ENCODE results near the gene ASAP2. TPM values are rescaled to one million over a fixed set of nuclear protein-coding genes. Genes with fewer than 3 reads are reported as not detected.
A peak's percentile ranks its signal among the peaks of the same experiment; 100 is the strongest.

ASAP2 gene
- total RNA-seq, 2 donors from 2014 or later: 28.1 to 31.3 TPM

DNA sequence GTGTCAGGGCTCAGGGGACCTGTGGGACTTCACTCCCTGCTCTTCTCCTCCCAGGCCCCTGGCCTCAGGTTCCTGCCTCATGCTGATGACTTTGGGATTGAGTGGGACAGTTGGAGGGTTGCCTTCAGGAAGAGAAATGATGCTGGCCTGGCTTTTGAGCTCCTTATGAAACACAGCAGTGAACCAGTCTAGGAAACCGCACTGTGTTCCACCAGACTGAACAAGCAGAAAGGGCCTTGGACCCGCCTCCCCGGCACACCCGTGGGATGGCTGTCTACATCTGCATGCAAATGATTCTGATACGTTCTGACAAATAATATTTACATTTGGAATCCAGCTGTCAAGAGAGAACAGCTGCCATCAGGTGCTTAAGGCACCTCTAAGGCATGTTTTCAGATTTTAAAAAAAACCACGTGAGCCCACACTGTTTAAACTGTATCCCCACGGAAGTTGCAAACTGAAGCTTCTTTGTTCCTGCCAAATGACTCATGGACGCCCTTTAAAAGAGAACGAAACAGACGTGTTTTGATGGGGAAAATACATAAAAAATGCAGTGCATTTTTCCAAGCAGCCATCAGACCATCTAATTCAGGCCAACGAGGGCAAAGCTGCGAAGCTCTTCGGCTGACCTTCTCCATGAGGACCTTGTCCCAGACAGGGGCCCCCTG, 27.6 kb upstream of the ASAP2 start:
- intact Hi-C loops (cut with DNase I): no loop called here
- peak; percentile 92 for DNase-seq (ENCODE audit: low spot score)

DNA sequence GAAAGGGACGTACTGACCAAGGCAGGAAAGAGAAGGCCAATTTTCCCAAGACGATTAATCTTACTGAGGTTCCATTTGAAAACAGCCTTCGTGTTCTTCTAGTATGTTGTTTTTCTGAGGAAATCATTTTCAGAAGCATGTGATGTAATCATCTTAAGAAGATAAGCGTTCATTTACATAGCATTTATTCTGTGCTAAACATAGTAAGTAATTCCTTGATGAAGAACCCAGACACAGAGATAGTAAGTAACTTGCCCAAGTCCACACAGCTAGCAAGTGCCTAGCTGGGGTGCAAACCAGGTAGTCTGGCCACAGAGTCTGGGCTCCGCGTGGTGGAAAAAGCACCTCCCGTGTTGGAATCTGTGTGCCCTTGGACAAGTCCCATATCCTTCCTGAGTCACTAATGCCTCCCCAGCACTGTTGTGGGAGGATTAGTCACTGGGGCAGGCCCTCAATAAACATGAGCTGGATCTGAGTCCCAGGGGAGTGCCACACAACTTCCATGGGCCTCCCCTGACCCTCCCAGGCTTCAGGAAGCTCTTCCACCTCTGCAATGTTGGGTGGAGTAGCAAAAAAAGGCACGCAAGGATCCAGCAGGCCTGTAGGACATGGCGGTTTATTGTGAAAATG, 26.9 kb upstream of the ASAP2 start:
- intact Hi-C loops (cut with DNase I): no loop called here
- DNase-seq (ENCODE audit: low spot score): peak; percentile 86

DNA sequence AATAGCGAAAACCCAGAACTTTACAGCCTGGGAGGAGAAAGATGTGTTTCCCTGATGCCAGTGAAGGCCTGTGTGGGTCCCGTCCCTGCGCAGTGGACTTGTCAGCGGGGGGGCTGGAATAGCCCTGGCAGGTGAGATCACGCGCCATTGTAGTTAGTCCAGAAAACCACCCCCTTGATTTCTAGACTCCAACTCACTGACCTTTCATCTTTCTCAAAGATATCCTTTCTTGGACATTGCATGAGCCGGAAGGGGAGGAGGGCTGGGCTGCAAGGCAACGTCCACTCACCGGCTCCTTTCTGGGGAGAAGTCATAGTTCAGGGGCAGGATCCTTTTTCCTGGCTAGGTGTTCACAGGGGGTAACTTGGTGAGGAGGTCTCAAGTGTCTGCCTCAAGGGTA, 22.3 kb upstream of the ASAP2 start:
- intact Hi-C loops (cut with DNase I): no loop called here
- peak; percentile 77 for DNase-seq (ENCODE audit: low spot score)

DNA sequence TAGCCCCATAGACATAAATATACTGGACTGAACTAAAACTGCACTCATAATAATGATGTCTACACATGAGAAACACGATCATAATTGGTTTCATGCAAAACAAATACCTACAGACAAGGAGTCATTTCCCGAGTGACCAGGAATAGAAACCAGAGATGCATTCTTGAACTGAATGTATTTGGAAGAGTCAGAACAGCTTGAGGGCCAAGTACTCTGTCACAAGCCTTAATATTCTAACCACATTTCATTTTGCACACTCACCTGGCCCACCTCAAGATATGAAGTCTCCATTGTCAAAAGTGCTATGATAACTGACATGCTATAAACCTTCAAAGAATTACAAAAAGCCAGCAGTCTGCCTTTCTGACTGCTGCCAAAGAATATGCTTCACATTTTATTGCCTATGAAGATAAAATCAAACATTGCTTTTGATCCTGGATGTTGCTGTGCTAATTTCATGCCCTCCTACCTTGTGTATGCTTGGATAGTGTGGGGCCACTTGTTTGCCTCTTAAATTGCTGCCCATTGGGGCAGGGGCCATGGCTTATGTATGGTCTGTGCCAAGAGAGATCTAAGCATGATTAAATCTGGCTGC, 18.9 kb upstream of the ASAP2 start:
- peak; percentile 13 for DNase-seq (ENCODE audit: low spot score)
- intact Hi-C loops (cut with DNase I): no loop called here

DNA sequence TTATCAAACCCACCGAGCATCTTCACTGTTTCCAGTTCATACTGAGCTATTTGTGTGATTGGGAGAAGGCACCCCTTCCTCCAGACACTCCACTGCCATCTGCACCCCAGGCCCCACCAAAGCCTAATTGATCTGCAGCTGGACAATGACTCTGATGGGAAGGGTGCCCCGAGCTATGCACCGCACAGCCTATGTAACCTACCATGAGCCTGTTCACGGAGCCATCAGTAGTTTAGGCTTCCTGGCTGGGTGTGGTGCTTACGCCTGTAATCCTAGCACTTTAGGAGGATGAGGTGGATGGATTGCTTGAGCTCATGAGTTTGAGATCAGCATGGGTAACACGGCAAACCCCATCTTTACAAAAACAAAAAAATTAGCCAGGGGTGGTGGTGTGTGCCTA, 17.8 kb upstream of the ASAP2 start:
- intact Hi-C loops (cut with DNase I): no loop called here
- DNase-seq (ENCODE audit: low spot score): peak; percentile 31

DNA sequence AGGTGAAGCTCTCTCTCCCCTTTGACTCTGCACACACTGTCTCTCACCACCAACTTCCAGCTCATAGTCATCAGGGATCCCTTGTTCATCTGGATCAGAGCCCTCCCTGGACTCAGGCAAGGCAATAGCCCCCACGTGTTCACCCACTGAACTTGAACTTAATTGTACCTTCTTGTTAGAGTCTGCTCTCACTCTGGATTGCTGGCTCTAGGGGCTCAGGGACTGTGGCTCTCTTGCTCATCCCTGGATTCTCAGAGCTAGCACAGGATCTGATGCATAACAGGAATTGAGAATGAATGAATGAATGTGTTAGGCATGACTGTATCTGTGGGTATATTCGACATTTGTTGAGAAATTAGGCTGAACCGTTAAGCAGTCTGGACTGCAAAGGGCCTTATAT, 16.7 kb upstream of the ASAP2 start:
- intact Hi-C loops (cut with DNase I): no loop called here
- DNase-seq (ENCODE audit: low spot score): peak; percentile 52

DNA sequence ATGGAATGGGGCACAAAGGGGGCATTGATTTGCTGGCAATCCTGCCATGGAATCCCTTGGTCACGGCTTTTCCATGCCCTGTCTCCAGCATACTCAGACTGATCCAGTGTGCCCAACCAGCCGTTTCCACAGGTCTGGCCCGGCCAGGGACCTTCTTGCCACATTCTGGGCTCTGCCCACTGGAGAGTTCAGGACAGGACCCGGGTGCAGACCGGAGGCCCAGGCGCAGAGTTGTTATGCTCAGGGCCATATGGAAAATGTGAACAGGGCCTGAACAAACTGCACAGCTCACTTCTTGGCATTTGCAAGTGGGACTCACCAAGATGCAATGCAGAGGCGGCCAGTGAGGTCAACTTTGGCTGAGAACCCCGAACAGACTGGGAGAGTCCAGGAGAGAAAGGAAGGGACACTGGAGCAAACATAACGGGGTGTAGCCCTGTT, 15.6 kb upstream of the ASAP2 start:
- intact Hi-C loops (cut with DNase I): no loop called here

DNA sequence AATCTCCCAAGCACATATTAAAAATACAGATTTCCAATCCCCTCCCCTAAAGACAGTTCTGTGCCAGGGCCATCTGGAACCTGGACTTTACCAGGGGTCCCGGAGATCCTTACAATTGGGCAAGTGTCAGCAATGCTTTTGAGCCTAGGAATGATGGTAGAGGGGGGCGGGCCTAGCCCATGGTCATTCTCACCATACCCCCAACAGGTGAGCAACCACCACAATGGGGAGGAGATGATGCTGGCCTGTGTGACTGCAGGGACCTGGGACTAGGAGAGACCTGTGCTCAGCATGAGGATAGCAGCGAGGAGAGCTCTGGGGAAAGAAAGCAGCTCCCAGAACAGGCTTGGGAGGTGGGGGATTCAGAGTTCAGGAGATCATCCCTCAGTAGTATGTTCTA, 13.9 kb upstream of the ASAP2 start:
- intact Hi-C loops (cut with DNase I): no loop called here
- DNase-seq (ENCODE audit: low spot score): peak; percentile 52

More for the DNA sequence above, 15.6 kb upstream of the ASAP2 start:
- DNase-seq (ENCODE audit: low spot score): peak; percentile 95

DNA sequence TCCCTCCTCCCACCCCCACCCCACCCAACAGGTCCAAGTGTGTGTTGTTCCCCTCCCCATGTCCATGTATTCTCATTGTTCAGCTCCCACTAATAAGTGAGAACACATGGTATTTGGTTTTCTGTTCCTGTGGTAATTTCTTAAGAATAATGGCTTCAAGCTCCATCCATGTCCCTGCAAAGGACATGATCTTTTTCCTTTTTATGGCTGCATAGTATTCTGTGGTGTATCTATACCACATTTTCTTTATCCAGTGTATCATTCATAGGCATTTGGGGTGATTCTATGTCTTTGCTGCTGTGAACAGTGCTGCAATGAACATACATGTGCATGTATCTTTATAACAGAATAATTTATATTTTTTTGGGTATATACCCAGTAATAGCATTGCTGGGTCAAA, 12.3 kb upstream of the ASAP2 start:
- no peak for DNase-seq (ENCODE audit: low spot score)
- intact Hi-C loops (cut with DNase I): no loop called here

DNA sequence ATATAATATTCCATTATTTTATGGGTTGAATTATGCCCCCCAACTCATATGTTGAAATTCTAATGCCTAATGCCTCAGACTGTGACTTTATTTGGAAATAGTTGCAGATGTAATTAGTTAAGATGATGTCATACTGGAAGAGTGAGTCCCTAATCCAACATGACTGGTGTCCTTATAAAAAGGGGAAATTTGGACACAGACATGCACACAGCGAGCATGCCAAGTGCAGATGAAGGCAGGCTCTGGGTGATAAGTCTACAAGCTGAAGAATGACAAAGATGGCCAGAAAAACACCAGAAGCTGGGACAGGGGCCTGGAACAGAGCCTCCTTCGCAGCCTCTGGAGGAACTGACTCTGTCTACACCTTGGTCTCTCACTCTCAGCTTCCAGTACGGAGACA, 10.0 kb upstream of the ASAP2 start:
- peak; percentile 72 for DNase-seq (ENCODE audit: low spot score)
- intact Hi-C loops (cut with DNase I): no loop called here

DNA sequence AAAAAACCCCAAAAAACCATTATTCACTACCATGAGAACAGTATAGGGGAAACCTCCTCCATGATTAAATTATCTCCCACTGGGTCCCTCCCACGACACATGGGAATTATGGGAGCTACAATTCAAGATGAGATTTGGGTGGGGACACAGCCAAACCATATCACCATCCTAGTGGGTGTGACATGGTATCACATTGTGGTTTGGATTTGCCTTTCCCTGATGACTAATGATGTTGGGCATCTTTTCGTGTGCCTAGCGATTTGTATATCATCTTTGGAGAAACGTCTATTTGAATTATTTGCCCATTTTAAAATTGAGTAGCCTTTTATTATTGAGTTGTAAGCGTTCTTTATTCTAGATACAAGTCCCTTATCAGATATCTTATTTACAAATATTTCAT, 8.7 kb upstream of the ASAP2 start:
- intact Hi-C loops (cut with DNase I): no loop called here
- DNase-seq (ENCODE audit: low spot score): no peak

DNA sequence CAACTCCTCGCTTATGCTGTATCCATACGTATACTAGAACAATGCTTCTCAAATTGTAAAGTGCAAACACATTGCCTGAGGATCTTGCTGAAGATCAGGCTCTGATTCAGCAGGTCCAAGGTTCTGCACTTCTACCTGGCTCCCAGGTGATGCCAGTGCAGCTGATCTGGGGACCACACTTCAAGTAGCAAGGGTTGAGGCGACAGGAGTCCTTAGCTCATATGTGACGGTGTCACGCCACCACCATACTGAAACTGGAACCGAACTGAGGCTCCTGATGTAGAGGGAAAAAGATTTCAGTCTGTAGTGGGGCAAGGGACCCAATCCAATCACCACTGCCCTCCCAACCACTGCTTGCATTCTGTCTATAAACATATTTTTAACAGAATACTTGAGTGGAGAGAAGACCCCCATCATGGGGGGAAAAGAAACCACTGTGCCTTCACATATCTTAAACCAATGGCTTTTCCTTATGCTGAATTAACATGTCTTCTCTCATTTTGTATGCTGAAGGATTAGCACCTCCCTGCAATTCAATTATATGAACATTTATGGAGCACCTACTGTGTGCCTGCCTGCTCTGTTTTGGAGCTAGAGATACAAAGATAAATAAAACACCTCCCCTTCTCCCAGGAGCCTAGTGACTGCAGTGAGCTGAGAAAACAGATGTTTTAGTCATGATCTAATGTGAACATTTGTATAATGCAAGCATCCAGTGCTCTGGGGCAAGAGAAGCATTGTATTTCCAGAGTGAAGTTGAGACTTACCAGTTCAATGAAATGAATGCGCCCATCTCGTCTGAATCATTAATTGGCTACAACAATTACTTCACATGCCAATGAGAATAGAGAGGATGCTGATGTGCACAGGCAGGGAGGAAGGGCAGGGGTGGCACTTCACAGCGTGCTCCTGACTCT, 6.6 kb upstream of the ASAP2 start:
- intact Hi-C loops (cut with DNase I): loop anchor here (10.0 kb wide), 2 partner anchors 55 to 115 kb away; no protein-coding TSS in a partner anchor
- no peak for DNase-seq (ENCODE audit: low spot score)

DNA sequence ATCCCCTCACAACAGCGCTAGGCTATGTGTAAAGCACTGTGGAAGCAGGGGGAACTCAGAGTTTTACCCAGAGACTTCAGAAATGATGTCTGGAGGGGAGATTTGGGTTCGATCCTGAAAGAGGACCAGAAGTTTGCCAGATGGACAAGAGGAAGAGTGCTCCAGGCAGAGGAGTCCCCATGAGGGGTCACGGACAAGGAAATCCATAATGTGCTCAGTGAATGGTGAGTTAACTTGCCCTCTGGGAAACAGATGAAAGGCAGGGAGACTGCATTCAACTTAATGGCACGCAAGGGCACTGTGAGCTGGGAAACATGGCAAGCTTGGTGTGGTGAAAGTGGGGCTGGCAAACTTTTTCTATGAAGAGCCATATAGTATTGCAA, 6.0 kb upstream of the ASAP2 start:
- DNase-seq (ENCODE audit: low spot score): peak; percentile 12
- intact Hi-C loops (cut with DNase I): loop anchor here (10.0 kb wide), 2 partner anchors 56 to 114 kb away; no protein-coding TSS in a partner anchor

DNA sequence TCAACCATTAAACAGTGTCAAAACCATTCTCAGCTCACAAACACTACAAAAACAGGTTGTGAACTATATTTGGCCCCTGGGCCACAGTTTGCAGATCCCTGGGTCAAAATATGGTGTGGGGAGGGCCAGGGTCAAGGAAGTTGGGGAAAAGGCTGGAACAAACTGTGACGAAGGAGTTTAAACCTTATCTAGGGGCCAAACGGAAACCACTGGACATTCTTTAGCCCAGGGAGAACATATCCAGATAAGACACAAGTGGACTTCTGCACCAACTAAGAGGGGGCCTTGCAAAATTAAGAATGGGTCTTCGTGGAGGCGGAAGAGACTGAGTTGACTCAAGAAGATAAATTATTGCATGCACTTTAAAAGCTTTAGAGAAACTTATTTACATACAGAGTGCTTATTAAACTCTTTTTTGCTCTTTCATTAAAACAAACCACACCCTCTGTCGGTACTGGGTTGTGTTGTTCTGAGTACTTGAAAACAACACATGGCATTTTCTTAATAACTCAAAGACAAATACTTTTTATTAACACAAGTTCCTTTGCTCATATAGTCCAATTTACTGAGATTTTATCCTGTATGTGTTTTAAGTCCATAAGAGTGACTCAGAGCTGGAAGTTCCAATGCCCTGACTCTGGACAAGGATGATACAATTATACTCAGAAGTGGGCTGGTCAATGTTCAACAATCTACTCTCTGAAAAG, 5.3 kb upstream of the ASAP2 start:
- intact Hi-C loops (cut with DNase I): loop anchor here (10.0 kb wide), 2 partner anchors 57 to 113 kb away; no protein-coding TSS in a partner anchor

DNA sequence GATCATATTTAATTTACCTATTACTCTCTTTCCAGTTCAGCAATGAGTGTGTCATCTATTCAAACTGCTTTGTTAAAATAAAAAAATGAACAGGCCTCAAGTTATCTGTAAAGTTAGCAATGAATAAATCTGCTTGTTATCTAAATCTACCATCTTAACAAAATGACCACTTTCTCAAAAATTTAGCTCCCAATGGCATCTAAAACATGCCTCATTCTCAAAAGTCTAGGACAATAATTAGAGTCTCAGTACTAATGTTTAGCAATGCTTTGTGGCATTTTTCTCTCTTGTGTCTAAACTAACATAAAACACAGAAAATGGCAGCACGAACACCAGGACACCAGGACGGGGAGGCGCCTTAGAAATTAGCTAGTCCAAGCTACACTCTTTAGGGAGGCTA, 3.6 kb upstream of the ASAP2 start:
- DNase-seq (ENCODE audit: low spot score): no peak
- intact Hi-C loops (cut with DNase I): loop anchor here (10.0 kb wide), 2 partner anchors 58 to 112 kb away; no protein-coding TSS in a partner anchor

More for the DNA sequence above, 5.3 kb upstream of the ASAP2 start:
- DNase-seq (ENCODE audit: low spot score): no peak

DNA sequence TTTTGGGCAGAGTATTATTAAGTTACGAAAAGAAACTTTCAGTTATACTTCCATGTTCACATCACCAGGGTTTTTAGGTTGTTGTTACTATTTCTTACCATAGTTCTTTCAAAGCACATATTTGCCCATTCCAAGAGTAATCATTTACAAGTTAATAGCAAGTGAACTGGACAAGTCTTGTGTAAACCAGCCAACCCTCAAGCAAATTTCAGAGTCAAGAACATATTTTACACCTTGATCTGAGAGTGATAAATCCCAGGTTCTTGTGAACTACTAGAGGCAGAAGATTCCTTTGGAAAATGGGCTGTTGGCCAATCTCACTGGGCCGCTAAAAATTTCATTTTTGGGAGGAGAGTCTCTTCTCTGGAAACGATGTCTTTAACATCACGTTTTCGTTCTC, 2.7 kb upstream of the ASAP2 start:
- intact Hi-C loops (cut with DNase I): loop anchor here (10.0 kb wide), 2 partner anchors 59 to 111 kb away; no protein-coding TSS in a partner anchor
- no peak for DNase-seq (ENCODE audit: low spot score)

DNA sequence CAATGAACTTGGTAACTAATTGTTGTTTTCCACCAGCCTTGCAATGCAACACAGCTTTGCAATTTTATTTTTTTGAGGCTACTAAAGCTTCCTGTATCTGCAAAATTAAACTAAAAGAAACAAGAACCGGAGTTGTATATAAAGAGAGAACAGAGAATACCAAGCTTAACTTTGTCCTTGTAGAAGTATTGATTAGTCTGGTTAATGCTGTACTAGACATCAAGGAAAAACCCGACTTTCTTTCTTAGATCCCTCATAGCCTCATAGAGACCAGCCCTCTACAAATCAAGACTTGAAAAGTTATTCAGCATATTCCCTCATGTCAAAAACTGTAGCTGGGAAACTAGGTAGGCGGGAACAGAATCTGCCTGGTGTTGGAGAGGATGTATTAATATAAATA, 1.7 kb upstream of the ASAP2 start:
- intact Hi-C loops (cut with DNase I): loop anchor here (5.0 to 10.0 kb wide), 4 partner anchors 42 to 127 kb away; no protein-coding TSS in a partner anchor
- no peak for DNase-seq (ENCODE audit: low spot score)

DNA sequence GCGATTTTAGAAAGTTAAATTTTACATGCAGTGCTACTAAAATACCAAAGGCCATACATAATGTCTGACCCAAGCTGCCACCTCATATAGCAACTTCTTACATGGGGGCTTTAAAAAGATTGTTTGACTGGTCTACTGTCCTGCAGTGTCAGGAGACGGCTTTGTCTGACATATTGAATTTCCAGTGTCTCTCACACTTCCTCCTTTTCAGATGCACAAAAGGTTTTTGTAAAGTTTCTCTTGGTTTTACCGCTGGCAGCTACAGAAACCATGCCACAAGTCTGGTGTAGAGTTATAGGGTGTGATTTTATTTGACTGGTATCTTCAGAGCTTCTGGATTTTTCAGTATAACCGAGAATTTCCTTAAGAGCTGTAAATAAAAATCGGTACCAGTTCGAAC, 1.1 kb upstream of the ASAP2 start:
- intact Hi-C loops (cut with DNase I): loop anchor here (5.0 to 10.0 kb wide), 4 partner anchors 42 to 127 kb away; no protein-coding TSS in a partner anchor
- no peak for DNase-seq (ENCODE audit: low spot score)

All from posterior vena cava (tissue), 2 donors.